Epithelial cell of prostate (primary cell): ENCODE measurements around the gene PFDN1.
"Not testable (repeated sequence)": the region's sequence is repeated elsewhere in the genome, so short reads cannot be mapped to it uniquely, and the experiment has no call there.

Experiments used
- DNase-seq: peaks from one replicate; pipeline ENCODE4 v3.0.0-alpha.2; 2011; ENCODE audit warnings: low read depth, low spot score
- H3K27ac ChIP-seq: fragments of 450-650 bp; 2 replicates; pipeline ENCODE4 v1.5.1; 2017; ENCODE audit warnings: mild to moderate bottlenecking

The PFDN1 gene

GRCh38 chr5:140302786-140303639, at the start of gene PFDN1:
PFDN1 (minus strand) TSS chr5:140303101; CDS start chr5:140303073, 28 bp downstream.
- peak within 1 kb of the TSS; percentile 73 for H3K27ac ChIP-seq
- DNase-seq = peak; percentile 69

GRCh38 chr5:140351609-140352334, 48.9 kb upstream of the PFDN1 start:
- H3K27ac ChIP-seq = no peak overlapping the region
- no peak for DNase-seq

- peak overlapping the region; percentile 96 for H3K27ac ChIP-seq
Observed at GRCh38 chr5:140349244-140349643, 46.3 kb upstream of the PFDN1 start.

GRCh38 chr5:140348104-140348503, 45.2 kb upstream of the PFDN1 start:
- DNase-seq = peak; percentile 86
- peak overlapping the region; percentile 96 for H3K27ac ChIP-seq

More at GRCh38 chr5:140349244-140349643, 46.3 kb upstream of the PFDN1 start:
- DNase-seq = no peak

GRCh38 chr5:140347360-140347759, 44.5 kb upstream of the PFDN1 start:
- peak overlapping the region; percentile 96 for H3K27ac ChIP-seq

GRCh38 chr5:140346348-140347221, 43.7 kb upstream of the PFDN1 start, which contains the start of gene HBEGF:
HBEGF (minus strand) TSS chr5:140346603; CDS start chr5:140346328, 275 bp downstream.
- DNase-seq = no peak
- H3K27ac ChIP-seq = peak within 1 kb of the TSS; percentile 96

More at GRCh38 chr5:140347360-140347759, 44.5 kb upstream of the PFDN1 start:
- DNase-seq = no peak

- DNase-seq = no peak
- peak overlapping the region; percentile 96 for H3K27ac ChIP-seq
Observed at GRCh38 chr5:140345919-140346347, 43.0 kb upstream of the PFDN1 start.

GRCh38 chr5:140344683-140345423, 42.0 kb upstream of the PFDN1 start:
- no peak for DNase-seq
- H3K27ac ChIP-seq = peak overlapping the region; percentile 96

- not testable (repeated sequence) for DNase-seq
- peak overlapping the region; percentile 96 for H3K27ac ChIP-seq
Observed at GRCh38 chr5:140343849-140344248, 40.9 kb upstream of the PFDN1 start.

GRCh38 chr5:140342896-140343295, 40.0 kb upstream of the PFDN1 start:
- DNase-seq = no peak
- peak overlapping the region; percentile 96 for H3K27ac ChIP-seq

GRCh38 chr5:140342287-140342686, 39.4 kb upstream of the PFDN1 start:
- peak overlapping the region; percentile 96 for H3K27ac ChIP-seq
- no peak for DNase-seq

GRCh38 chr5:140341591-140341990, 38.7 kb upstream of the PFDN1 start:
- DNase-seq = no peak
- H3K27ac ChIP-seq = peak overlapping the region; percentile 96

- DNase-seq = no peak
- peak overlapping the region; percentile 96 for H3K27ac ChIP-seq
Observed at GRCh38 chr5:140340605-140341121, 37.8 kb upstream of the PFDN1 start.

GRCh38 chr5:140339636-140340035, 36.7 kb upstream of the PFDN1 start:
- DNase-seq = no peak
- peak overlapping the region; percentile 96 for H3K27ac ChIP-seq

- H3K27ac ChIP-seq = peak overlapping the region; percentile 96
- no peak for DNase-seq
Observed at GRCh38 chr5:140338908-140339307, 36.0 kb upstream of the PFDN1 start.

- DNase-seq = no peak
Observed at GRCh38 chr5:140338336-140338735, 35.4 kb upstream of the PFDN1 start.

GRCh38 chr5:140337880-140338279, 35.0 kb upstream of the PFDN1 start:
- DNase-seq = no peak
- peak overlapping the region; percentile 96 for H3K27ac ChIP-seq

More at GRCh38 chr5:140338336-140338735, 35.4 kb upstream of the PFDN1 start:
- peak overlapping the region; percentile 96 for H3K27ac ChIP-seq

- DNase-seq = no peak
- peak overlapping the region; percentile 96 for H3K27ac ChIP-seq
Observed at GRCh38 chr5:140336388-140336787, 33.5 kb upstream of the PFDN1 start.

- H3K27ac ChIP-seq = peak overlapping the region; percentile 96
- no peak for DNase-seq
Observed at GRCh38 chr5:140331638-140332037, 28.7 kb upstream of the PFDN1 start.
